ENCODE measurements around the gene ABRACL.

ABRACL gene

DNA sequence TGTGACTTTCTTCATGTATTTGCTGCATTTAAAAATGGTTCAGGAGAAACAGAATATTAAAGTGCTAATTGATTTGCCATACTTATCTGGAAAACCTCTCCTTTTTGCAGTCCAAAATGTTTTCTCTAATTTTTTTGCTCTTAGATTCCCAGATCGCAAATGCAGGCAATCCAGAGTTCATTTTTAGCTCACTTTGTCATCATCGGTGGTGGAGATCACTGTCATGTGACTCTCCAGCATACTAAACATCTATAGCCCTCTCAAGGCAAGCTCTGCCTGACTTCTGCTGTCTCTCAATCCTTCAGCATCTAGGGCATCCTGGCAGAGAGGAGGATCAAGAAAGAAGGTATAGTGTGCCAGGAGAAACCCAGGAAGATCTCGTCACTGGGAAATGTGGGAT is 24.8 kb downstream of the ABRACL start:
- ATAC-seq (replicated peaks) (no peak), DNase-seq (no peak)
- Mint-ChIP-seq H3K36me3 (peaks cover 0 to 3% of the 10 kb centered on the region in 2 donors), H3K4me3 (no peak overlapping the region), H3K9me3 (no peaks in the 10 kb centered on the region), H3K4me1 (no peaks in the 10 kb centered on the region), H3K27me3 (no peaks in the 10 kb centered on the region), H3K27ac (no peak overlapping the region)

DNA sequence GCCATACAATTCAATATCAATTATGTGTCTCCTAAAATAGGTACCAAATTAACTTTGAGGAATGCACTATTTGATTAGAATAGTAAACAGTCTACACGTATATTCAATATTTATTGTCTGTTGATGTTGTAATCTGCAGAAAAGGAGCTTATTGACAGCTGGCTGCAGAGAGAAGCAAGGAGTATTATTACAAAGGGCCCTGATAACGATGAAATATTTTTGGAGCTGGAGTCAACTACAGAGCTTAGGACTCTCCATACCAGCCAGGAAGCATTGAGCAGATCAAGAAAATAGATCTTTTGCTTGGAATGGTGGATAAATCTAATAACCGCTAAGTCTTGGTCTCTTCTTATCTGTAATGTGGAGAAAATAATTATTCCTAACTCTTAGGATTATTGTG is 25.5 kb downstream of the ABRACL start:
- Mint-ChIP-seq H3K4me3 (no peak overlapping the region), H3K4me1 (no peaks in the 10 kb centered on the region), H3K9me3 (no peaks in the 10 kb centered on the region), H3K27ac (no peak overlapping the region), H3K27me3 (no peaks in the 10 kb centered on the region), H3K36me3 (peaks cover 0 to 3% of the 10 kb centered on the region in 2 donors)
- DNase-seq (no peak), ATAC-seq (replicated peaks) (no peak)

DNA sequence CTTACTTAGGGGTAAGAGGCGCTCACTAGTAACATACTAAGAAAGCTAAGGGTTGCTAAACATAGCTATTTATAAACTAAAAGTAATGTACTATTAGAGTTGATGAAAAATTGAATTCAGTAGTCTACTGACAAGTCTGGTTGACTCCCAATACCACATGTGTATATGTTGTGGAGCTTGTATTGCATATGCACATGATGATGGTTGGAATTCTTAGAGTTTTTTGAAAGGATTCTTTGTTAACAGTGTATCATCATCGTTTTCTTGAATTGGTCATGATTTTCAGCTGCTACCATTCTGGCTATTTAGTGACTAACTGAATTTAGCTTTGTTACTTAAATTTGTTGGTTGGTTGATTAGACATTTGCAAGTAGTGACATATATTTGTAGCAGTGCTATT is 27.2 kb downstream of the ABRACL start:
- Mint-ChIP-seq H3K27ac (no peak overlapping the region), H3K4me1 (peaks cover 0 to 4% of the 10 kb centered on the region in 2 donors), H3K4me3 (no peak overlapping the region), H3K9me3 (no peaks in the 10 kb centered on the region), H3K36me3 (no peaks in the 10 kb centered on the region), H3K27me3 (no peaks in the 10 kb centered on the region)
- DNase-seq (no peak), ATAC-seq (replicated peaks) (no peak)

DNA sequence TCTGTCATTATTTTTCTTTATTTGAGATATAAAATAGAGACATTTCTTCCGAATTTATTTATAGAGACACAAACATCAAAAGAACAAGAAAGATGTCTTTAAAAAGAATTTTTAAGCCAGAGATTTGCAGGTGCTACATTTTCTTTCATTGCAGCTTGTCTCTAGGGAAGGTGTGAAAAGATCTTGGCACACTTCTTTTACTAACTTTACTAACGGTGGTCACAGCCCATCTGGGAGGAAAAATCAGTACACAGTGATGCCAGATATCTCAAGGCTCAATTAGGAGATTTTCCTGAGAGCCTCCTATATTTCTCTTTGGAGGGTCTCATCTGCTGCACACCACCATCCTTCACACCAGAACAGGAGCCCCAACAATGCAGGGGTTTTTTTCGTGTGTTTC is 29.5 kb downstream of the ABRACL start:
- DNase-seq = no peak
- no peak for ATAC-seq (replicated peaks)
- Mint-ChIP-seq H3K27me3 (no peaks in the 10 kb centered on the region), H3K27ac (no peak overlapping the region), H3K36me3 (no peaks in the 10 kb centered on the region), H3K4me3 (no peak overlapping the region), H3K4me1 (peaks cover 0 to 4% of the 10 kb centered on the region in 2 donors), H3K9me3 (no peaks in the 10 kb centered on the region)

DNA sequence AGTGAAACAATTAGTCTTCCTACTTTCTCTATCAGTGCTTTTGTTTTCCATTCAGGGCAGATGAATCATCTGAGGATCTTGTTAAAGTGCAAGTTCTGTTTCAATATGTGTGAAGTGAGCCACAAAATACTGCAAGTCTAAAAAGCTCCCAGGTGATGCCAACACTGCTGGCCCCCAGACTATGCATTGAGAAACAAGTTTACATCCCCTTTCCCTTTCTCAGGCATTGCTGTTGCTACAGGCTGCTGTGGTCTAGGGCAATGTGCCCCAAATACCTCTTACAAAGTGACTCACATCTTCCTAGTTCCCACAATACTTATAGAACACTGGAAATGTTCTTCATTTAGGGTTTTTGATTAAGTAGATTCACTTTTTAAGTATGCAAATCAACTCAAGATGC is 31.8 kb downstream of the ABRACL start:
- Mint-ChIP-seq H3K4me1 (peaks cover 0 to 4% of the 10 kb centered on the region in 2 donors), H3K27me3 (no peaks in the 10 kb centered on the region), H3K9me3 (no peaks in the 10 kb centered on the region), H3K36me3 (no peaks in the 10 kb centered on the region), H3K27ac (no peak overlapping the region), H3K4me3 (no peak overlapping the region)
- DNase-seq = no peak
- peak; percentile 72 to 79 for ATAC-seq (replicated peaks)

DNA sequence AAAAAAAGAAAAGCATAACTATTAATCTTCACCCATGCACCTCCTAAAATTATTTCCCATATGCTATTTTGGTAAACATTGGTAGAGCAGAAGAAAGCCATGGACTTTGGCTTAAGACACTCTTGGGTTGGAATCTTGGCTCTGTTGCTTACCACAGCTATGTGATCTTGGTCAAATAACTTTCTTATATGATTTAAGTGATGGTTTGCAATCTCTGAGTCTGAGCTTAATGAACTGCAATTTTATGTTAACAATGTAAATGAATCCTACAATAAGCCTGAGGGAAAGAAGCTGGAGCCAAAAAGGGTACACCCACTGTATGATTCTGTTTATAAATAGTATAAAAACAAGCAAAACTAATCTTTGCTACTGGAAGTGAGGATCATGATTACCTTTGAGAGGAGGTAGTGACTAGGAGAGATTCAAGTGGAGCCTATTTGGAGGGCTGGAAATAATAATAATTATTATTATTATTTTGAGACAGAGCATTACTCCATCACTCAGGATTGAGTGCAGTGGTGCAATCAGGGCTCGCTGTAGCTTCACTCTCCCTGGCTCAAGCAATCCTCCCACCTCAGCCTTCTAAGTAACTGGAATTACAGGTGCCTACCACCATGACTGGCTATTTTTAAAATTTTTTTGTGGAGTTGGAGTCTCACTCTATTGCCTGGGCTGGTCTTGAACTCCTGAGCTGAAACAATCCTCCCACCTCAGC is 34.5 kb downstream of the ABRACL start:
- no peaks in the 10 kb centered on the region for H3K9me3 Mint-ChIP-seq
- H3K36me3 Mint-ChIP-seq = no peaks in the 10 kb centered on the region
- ATAC-seq (replicated peaks) (no peak), DNase-seq (no peak)
- H3K4me1 Mint-ChIP-seq = peaks cover 0 to 4% of the 10 kb centered on the region in 2 donors
- H3K27me3 Mint-ChIP-seq = no peaks in the 10 kb centered on the region
- H3K4me3 Mint-ChIP-seq = no peak overlapping the region
- no peak overlapping the region for H3K27ac Mint-ChIP-seq

DNA sequence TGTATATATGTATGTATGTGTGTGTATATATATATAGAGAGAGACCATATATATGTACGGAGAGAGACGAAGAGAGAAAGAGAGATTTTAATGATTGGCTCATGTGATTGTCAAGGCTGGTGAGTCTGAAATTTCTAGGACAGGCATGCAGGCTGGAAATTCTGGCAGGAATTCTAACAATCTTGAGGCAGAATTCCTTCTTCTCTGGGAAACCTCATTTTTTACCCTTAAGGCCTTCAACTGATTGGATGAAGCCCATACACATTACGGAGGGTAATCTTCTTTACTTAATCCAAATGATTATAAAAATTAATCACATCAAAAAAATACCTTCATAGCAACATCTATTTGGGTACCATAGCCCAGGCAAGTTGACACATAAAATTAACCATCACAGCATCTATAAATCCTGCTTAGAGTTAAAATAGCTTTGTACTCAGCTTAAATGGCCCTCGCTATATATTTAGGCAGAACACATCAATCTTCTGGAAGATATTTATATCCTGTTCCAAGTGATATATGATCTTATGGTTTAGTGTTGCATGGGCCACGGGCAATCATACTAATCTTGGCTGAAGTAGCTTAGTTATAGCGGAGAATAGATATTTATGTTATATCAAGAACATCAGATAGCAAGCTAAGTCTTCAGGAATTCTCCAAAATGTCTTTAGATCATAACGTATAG is 36.6 kb downstream of the ABRACL start:
- no peak for ATAC-seq (replicated peaks)
- no peaks in the 10 kb centered on the region for H3K9me3 Mint-ChIP-seq
- no peaks in the 10 kb centered on the region for H3K27me3 Mint-ChIP-seq
- H3K4me3 Mint-ChIP-seq = no peak overlapping the region
- peaks cover 0 to 3% of the 10 kb centered on the region in 2 donors for H3K4me1 Mint-ChIP-seq
- no peaks in the 10 kb centered on the region for H3K36me3 Mint-ChIP-seq
- DNase-seq = no peak
- H3K27ac Mint-ChIP-seq = no peak overlapping the region

DNA sequence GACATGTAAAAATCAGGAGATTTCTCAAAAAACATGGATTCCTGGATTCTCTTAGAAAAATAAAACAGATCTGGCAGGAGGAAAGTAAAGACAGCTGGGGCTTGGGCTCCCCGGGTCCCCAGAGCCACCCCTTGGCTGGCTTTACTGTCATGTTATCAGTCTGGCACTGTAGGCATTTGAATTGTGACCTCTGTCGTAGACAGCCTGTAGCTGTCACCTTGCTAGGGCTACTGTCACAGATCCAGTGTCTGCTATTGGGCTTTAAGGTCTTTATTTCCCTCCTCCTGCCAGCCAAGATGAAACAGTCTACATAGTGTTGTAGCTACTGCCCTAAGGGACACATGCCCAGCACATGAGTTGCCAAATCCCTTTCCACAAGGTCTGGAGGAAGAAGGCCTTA is 37.5 kb downstream of the ABRACL start:
- no peak for DNase-seq
- Mint-ChIP-seq H3K36me3 (no peaks in the 10 kb centered on the region), H3K9me3 (no peaks in the 10 kb centered on the region), H3K4me1 (no peaks in the 10 kb centered on the region), H3K4me3 (no peak overlapping the region), H3K27me3 (no peaks in the 10 kb centered on the region), H3K27ac (no peak overlapping the region)
- ATAC-seq (replicated peaks) = no peak

DNA sequence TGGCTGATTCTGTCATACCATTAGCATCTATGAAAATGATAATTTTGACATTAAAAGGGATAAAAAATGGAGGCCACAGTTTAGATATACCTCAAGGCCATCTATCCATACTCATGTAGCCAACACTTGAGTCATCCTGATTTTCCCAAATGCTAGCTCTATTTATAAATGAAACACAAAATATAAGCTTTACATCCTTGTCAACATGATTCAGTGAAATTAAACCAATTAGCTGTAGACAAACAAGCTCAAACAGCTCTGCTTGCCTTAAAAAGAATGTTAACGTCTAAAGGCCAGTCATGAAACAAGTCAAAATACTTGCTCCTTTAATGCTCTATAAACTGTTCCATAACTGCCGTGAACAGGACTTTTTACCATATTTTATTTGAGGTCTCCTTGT is 40.3 kb downstream of the ABRACL start:
- Mint-ChIP-seq H3K4me3 (no peak overlapping the region), H3K36me3 (no peaks in the 10 kb centered on the region), H3K4me1 (no peaks in the 10 kb centered on the region), H3K27ac (no peak overlapping the region), H3K9me3 (no peaks in the 10 kb centered on the region), H3K27me3 (no peaks in the 10 kb centered on the region)
- ATAC-seq (replicated peaks) (no peak), DNase-seq (no peak)

DNA sequence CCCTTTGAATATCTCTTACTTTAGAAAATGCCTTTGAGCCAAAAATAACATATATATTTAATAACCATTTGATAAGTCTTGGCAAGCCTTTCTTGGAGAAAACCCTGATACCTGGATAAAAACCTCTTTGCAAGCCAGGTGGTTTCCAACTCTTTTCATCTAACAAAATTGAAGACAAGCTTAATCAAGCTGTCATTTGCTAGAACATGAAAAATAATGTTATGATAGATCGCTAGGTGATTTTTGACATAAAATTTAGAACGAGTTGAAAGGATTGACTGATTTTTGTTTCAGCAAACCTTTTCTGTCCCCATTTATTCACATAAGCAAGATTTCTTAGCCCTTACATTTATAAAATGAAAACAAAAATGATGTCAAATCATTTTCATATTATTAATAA is 44.6 kb downstream of the ABRACL start:
- no peaks in the 10 kb centered on the region for H3K27me3 Mint-ChIP-seq
- no peaks in the 10 kb centered on the region for H3K9me3 Mint-ChIP-seq
- no peaks in the 10 kb centered on the region for H3K36me3 Mint-ChIP-seq
- no peaks in the 10 kb centered on the region for H3K4me1 Mint-ChIP-seq
- ATAC-seq (replicated peaks) = no peak
- no peak overlapping the region for H3K27ac Mint-ChIP-seq
- no peak overlapping the region for H3K4me3 Mint-ChIP-seq
- DNase-seq = no peak

DNA sequence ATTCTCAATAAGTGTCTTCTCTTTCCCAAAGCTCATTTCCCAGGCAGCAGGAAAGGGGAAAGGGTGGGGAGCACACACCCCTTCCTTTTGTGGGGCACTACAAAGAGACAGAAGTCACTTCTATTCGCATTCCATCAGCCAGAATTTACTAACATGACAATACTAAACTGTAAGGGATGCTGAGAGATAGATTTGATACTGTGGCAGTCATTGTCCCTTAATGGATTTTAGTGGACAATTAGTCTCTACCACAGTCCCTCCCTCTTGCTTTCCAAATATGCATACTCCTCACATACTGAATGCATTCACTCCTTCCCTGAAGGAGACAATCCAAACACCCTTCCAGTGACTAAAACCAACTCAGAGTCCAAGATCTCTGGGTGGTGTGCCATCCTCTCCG is 50.5 kb downstream of the ABRACL start:
- Mint-ChIP-seq H3K27me3 (no peaks in the 10 kb centered on the region), H3K4me1 (no peaks in the 10 kb centered on the region), H3K4me3 (no peak overlapping the region), H3K27ac (no peak overlapping the region), H3K9me3 (no peaks in the 10 kb centered on the region), H3K36me3 (no peaks in the 10 kb centered on the region)
- DNase-seq (no peak), ATAC-seq (replicated peaks) (no peak)

DNA sequence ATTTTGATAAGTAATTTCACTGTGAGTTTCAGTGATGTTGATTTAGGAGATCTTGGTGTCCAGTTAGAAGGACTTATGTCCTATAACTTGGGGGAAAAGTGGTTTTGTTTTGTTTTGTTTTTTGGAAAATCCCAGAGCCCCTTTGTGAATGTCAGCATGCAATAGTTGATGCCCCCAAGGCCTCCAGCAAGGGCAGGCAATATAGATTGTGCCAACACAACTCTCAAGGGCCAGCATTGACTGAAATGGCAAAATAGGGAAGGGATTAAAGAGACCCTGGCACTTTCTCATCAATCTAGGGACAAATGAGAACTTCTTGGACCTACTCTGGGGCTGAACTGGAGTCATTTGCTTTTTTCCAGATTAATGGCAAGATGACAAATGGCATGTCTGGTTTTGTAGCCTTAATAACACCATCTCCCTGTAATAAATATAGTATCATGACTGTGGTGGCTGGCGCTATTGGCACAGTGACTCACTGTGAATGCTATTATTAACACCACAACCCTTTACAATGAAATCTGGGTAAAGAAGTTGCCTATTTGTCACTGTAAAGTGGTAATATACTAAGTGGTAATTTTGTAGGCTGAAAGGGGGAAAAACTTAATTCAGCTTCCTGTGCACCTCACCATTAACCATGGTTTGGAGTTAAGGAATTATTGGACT is 51.8 kb downstream of the ABRACL start:
- ATAC-seq (replicated peaks) = no peak
- DNase-seq = no peak
- Mint-ChIP-seq H3K4me3 (no peak overlapping the region), H3K36me3 (no peaks in the 10 kb centered on the region), H3K27me3 (no peaks in the 10 kb centered on the region), H3K27ac (no peak overlapping the region), H3K4me1 (no peaks in the 10 kb centered on the region), H3K9me3 (peaks cover 0 to 2% of the 10 kb centered on the region in 2 donors)

DNA sequence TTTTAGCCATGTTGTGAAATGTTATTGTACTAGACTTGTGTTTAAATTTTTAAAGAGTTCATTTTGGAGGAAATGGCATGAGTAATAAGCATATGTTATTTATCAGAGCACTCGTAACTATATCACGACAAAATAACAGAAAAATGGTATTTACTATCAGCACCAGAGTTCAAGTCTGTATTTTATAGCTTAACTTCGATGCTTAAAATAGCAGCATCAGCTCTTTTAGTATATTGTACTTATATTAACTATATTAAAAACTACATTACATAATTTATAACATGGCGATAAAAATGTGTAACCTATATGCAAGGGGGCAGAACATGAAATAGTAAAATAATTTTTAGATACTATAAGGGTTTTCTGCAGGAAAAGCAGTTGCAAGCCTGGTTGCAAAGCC is 52.9 kb downstream of the ABRACL start:
- no peak overlapping the region for H3K27ac Mint-ChIP-seq

DNA sequence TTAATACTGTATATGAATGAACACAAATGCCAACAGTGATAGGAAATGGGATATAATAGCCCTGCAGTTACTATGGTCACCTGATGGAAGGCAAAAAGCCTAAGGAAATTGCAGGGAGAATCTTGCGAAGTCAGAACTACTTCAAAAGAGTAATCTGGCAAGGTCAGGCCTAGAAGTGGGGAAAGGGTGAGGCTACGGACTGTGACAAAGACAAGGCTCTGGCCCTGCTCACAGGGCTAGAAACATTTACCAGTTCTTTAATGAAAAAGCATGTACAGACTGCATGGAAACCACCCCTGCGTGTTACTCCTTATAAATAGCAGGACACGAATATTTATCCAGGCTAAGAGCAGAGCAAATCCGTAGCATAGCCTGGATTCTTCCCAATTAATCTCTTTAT is 53.8 kb downstream of the ABRACL start:
- Mint-ChIP-seq H3K9me3 (peaks cover 0 to 2% of the 10 kb centered on the region in 2 donors), H3K36me3 (no peaks in the 10 kb centered on the region), H3K4me3 (no peak overlapping the region), H3K27me3 (no peaks in the 10 kb centered on the region), H3K4me1 (peaks cover 0 to 7% of the 10 kb centered on the region in 2 donors), H3K27ac (no peak overlapping the region)
- no peak for DNase-seq
- no peak for ATAC-seq (replicated peaks)

More for the DNA sequence above, 52.9 kb downstream of the ABRACL start:
- Mint-ChIP-seq H3K4me1 (peaks cover 0 to 5% of the 10 kb centered on the region in 2 donors), H3K4me3 (no peak overlapping the region), H3K27me3 (no peaks in the 10 kb centered on the region), H3K36me3 (no peaks in the 10 kb centered on the region), H3K9me3 (peaks cover 0 to 2% of the 10 kb centered on the region in 2 donors)
- ATAC-seq (replicated peaks) (no peak), DNase-seq (no peak)

DNA sequence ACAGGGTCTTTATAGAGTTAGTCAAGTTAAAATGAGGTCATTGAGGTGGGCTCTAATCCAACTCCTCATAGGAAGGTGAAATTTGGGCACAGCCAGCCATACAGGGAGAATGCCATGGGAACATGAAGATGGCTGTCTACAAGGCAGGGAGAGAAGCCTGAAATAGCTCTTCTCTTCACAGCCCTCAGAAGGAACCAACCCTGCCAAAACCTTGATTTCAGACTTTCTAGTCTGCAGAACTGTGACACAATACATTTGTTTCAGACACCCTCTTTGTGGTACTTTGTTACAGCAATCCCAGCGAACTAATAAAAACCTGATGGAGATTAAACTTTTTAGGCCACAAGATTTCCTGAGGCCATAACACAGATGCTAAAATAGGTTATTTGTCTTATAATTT is 63.3 kb downstream of the ABRACL start:
- no peaks in the 10 kb centered on the region for H3K4me1 Mint-ChIP-seq
- H3K9me3 Mint-ChIP-seq = no peaks in the 10 kb centered on the region
- H3K27ac Mint-ChIP-seq = no peak overlapping the region
- no peaks in the 10 kb centered on the region for H3K27me3 Mint-ChIP-seq
- no peaks in the 10 kb centered on the region for H3K36me3 Mint-ChIP-seq
- DNase-seq (no peak), ATAC-seq (replicated peaks) (no peak)
- no peak overlapping the region for H3K4me3 Mint-ChIP-seq
